Kidney (tissue), 14 donors: ENCODE data around the gene MRNIP. TPM values are rescaled to one million over a fixed set of nuclear protein-coding genes. Genes with fewer than 3 reads are reported as not detected.
A peak's percentile ranks its signal among the peaks of the same experiment; 100 is the strongest.

Experiments
- DNase-seq, 5 donors: peaks; one replicate each; pipeline ENCODE4 v3.0.0-alpha.2; 2013 to 2020
- FAIRE-seq: peaks from 2 replicates; lab custom pipeline; 2012; peaks lifted over from hg19 to GRCh38; lab: Jason Lieb, UNC
- H3K27ac ChIP-seq, 2 donors: one replicate each; pipeline ENCODE4 v1.7.0; 2013; ENCODE audit warnings: low read depth in 2 of 2, low read length in 2 of 2, inconsistent platforms in 1 of 2
- H3K27me3 ChIP-seq: one replicate; pipeline ENCODE4 v1.7.1; 2013; ENCODE audit warnings: low read length, inconsistent platforms; ENCODE audit not compliant: control insufficient read depth, insufficient read depth
- H3K36me3 ChIP-seq, 3 donors: one replicate each; pipeline versions ENCODE4 v1.7.0 to v1.7.1; 2013; ENCODE audit warnings: low read length in 3 of 3, control low read depth in 1 of 3, inconsistent platforms in 1 of 3; ENCODE audit not compliant: insufficient read depth in 3 of 3, control insufficient read depth in 2 of 3
- H3K4me1 ChIP-seq, 3 donors: one replicate each; pipeline versions ENCODE4 v1.7.0 to v1.7.1; 2013; ENCODE audit warnings: low read length in 3 of 3, inconsistent platforms in 1 of 3, low read depth in 1 of 3; ENCODE audit not compliant: control insufficient read depth in 2 of 3, insufficient read depth in 2 of 3
- H3K4me3 ChIP-seq, 3 donors: one replicate each; pipeline versions ENCODE4 v1.7.0 to v1.8.1; 2013; ENCODE audit warnings: low read length in 3 of 3, control low read depth in 1 of 3, inconsistent platforms in 1 of 3
- H3K9ac ChIP-seq, 3 donors: one replicate each; pipeline versions ENCODE4 v1.7.0 to v1.7.1; 2013; ENCODE audit warnings: low read length in 3 of 3, control low read depth in 1 of 3, inconsistent platforms in 1 of 3
- H3K9me3 ChIP-seq, 3 donors: one replicate each; pipeline versions ENCODE4 v1.7.0 to v1.7.1; 2013; ENCODE audit warnings: low read length in 3 of 3, control low read depth in 1 of 3, inconsistent platforms in 1 of 3; ENCODE audit not compliant: control insufficient read depth in 2 of 3, insufficient read depth in 1 of 3
- CTCF ChIP-seq: IDR thresholded peaks from 3 replicates; pipeline ENCODE4 v1.5.1; 2012; ENCODE audit warnings: mild to moderate bottlenecking, moderate library complexity, borderline replicate concordance; ENCODE audit not compliant: insufficient read depth; ENCODE audit errors: extremely low read depth
- intact Hi-C: fragments of 100-400 bp; cut with DNase I; formaldehyde crosslinking; loops from one replicate; pipeline ENCODE4 v1.11.1; 2022
- polyA plus RNA-seq: library from polyadenylated mRNA; stranded (reverse); fragments of 350-450 nt; fragmentation: Illumina TruSeq; extraction: RNeasy Lipid Tissue Mini Kit (QIAGEN cat#74804); gene quantifications from one replicate; pipeline ENCODE4 v1.2.3, GENCODE V29; 2014; ENCODE audit warnings: low read depth, low replicate concordance; ENCODE audit not compliant: insufficient read depth
- total RNA-seq: library from RNA; stranded (reverse); fragmentation: NEBNext Ultra II Directional; extraction: Animal tissue kit (Norgen Biotek cat#: 25700); gene quantifications from one replicate; pipeline ENCODE4 v1.2.1, GENCODE V29; 2021
- donor health status: control.
- donor health status: control.
- donor health status: control.
- donor health status: control.
- donor health status: control.
- donor health status: DM: yes; HTN: yes; CAD: no.
- donor health status: Normal renal cell carcinoma (clear cell type).

MRNIP gene
- total and polyA plus RNA-seq, 2 donors from 2014 or later: 25.3 to 36.6 TPM

- no peaks in the 10 kb centered on the region for H3K9me3 ChIP-seq
- H3K4me1 ChIP-seq: peaks cover 0 to 3% (median 0%) of the 10 kb centered on the region in 3 donors
- FAIRE-seq: no peak
- DNase-seq: no peak
- peaks cover 2 to 17% (median 8%) of the 10 kb centered on the region in 3 donors for H3K36me3 ChIP-seq
- TF ChIP-seq CTCF: no peak
- H3K9ac ChIP-seq: no peak overlapping the region
- no peak overlapping the region for H3K27ac ChIP-seq
- no peak overlapping the region for H3K4me3 ChIP-seq
- no peaks in the 10 kb centered on the region for H3K27me3 ChIP-seq
- intact Hi-C loops: no loop called here
Observed at GRCh38 chr5:179863449-179864085, 5.0 kb upstream of the MRNIP start.

- no peak for DNase-seq
Observed at GRCh38 chr5:179862891-179863290, 4.3 kb upstream of the MRNIP start.

GRCh38 chr5:179862296-179862695 lies 3.7 kb upstream of the MRNIP start:
- intact Hi-C loops: no loop called here
- Histone ChIP-seq H3K4me1 (peaks cover 0 to 6% (median 0%) of the 10 kb centered on the region in 3 donors), H3K9ac (no peak overlapping the region), H3K36me3 (peaks cover 2 to 17% (median 8%) of the 10 kb centered on the region in 3 donors), H3K4me3 (no peak overlapping the region), H3K27ac (no peak overlapping the region), H3K27me3 (no peaks in the 10 kb centered on the region), H3K9me3 (no peaks in the 10 kb centered on the region)
- DNase-seq (peak in 2 of 5 donors; percentile 28 to 54), FAIRE-seq (no peak)
- TF ChIP-seq CTCF: no peak

More at GRCh38 chr5:179862891-179863290, 4.3 kb upstream of the MRNIP start:
- no peak for TF ChIP-seq CTCF
- no peak overlapping the region for H3K9ac ChIP-seq
- no peak overlapping the region for H3K4me3 ChIP-seq
- H3K4me1 ChIP-seq: peaks cover 0 to 3% (median 0%) of the 10 kb centered on the region in 3 donors
- no peak for FAIRE-seq
- H3K36me3 ChIP-seq: peaks cover 2 to 17% (median 8%) of the 10 kb centered on the region in 3 donors
- H3K27me3 ChIP-seq: no peaks in the 10 kb centered on the region
- no peaks in the 10 kb centered on the region for H3K9me3 ChIP-seq
- intact Hi-C loops: no loop called here
- no peak overlapping the region for H3K27ac ChIP-seq
